ENCODE results near the gene ANP32E. TPM values are rescaled to one million over a fixed set of nuclear protein-coding genes. Genes with fewer than 3 reads are reported as not detected.

The ANP32E gene
- total and polyA plus RNA-seq, 2 of the 8 experiments (the other 6 are each of a cell fraction or from before 2014, with no cell fraction given): 20.7 to 123 TPM

DNA sequence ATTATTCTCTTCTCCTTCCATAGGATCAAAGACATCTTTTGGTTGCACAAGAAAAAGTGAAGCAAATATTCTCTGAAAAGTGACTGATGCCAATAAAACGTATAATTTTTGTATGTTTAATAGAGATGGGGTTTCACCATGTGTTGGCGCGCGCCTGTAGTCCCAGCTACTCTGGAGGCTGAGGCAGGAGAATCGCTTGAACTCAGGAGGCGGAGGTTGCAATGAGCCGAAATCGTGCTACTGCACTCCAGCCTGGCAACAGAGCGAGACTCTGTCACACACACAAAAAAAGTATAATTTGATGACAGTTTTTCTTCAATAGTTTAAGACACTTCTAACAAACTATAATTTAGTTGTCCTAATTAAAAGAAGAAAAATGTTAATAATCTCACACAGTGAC is 23.8 kb downstream of the ANP32E start:
- Histone ChIP-seq H2BK20ac (ENCODE audit: low read length) (no peak overlapping the region), H4K91ac (replicated peaks; ENCODE audit: insufficient read length, low read length) (no peak overlapping the region), H2AFZ (ENCODE audit: low read length) (no peak overlapping the region), H3K27me3 (replicated peaks in 1 of 4; ENCODE audit: control insufficient read depth in 3 of 4, extremely low read depth in 1 of 4, insufficient read depth in 3 of 4, low read length in 3 of 4) (no peaks in the 10 kb centered on the region), H3K23ac (ENCODE audit: insufficient read length) (no peak overlapping the region), H3K36me3 (ENCODE audit: control insufficient read depth in 2 of 4, insufficient read depth in 4 of 4, low read length in 3 of 4) (no peaks in the 10 kb centered on the region), H3K79me1 (ENCODE audit: low read depth, low read length) (no peaks in the 10 kb centered on the region), H2BK5ac (ENCODE audit: low read depth, low read length) (no peak overlapping the region), H2BK12ac (ENCODE audit: low read depth, low read length) (no peak overlapping the region), H3K4me2 (ENCODE audit: insufficient read depth in 1 of 2, low read depth in 2 of 2, low read length in 2 of 2) (no peak overlapping the region), H3K27ac (ENCODE audit: low read depth, low read length) (no peak overlapping the region), H3K4me1 (replicated peaks in 1 of 4; ENCODE audit: control insufficient read depth in 3 of 4, insufficient read depth in 4 of 4, low read length in 3 of 4) (peaks cover 0 to 3% (median 0%) of the 10 kb centered on the region in 4 experiments; a peak in 3 of 7 replicates), H2AK5ac (ENCODE audit: low read depth, low read length) (no peak overlapping the region), H3K9ac (replicated peaks in 1 of 4; ENCODE audit: extremely low read depth in 1 of 4, low read depth in 3 of 4, low read length in 3 of 4) (no peak overlapping the region), H4K5ac (ENCODE audit: insufficient read length, low read depth, low read length) (no peak overlapping the region), H4K8ac (ENCODE audit: extremely low read depth, insufficient read depth, low read length) (no peak overlapping the region), H3K14ac (ENCODE audit: insufficient read length) (no peak overlapping the region), H3K79me2 (ENCODE audit: control insufficient read depth in 1 of 2, insufficient read depth in 2 of 2, low read length in 2 of 2) (no peaks in the 10 kb centered on the region), H3K18ac (ENCODE audit: extremely low read depth, low read length) (no peak overlapping the region), H2BK15ac (ENCODE audit: low read length) (no peak overlapping the region), H3K4me3 (ENCODE audit: extremely low read depth in 1 of 4, insufficient read depth in 2 of 4, low read depth in 3 of 4, low read length in 4 of 4) (no peak overlapping the region), H4K20me1 (replicated peaks in 1 of 2; ENCODE audit: control insufficient read depth in 1 of 2, insufficient read depth in 2 of 2, low read length in 2 of 2) (no peaks in the 10 kb centered on the region), H2BK120ac (replicated peaks; ENCODE audit: low read depth, low read length) (no peak overlapping the region), H3K4ac (replicated peaks; ENCODE audit: insufficient read length, low read depth, low read length) (no peak overlapping the region), H3K56ac (replicated peaks; ENCODE audit: insufficient read length, low read depth, low read length) (no peak overlapping the region), H3K23me2 (ENCODE audit: low read depth, low read length) (peaks cover 4% of the 10 kb centered on the region; the same call in 1 of the 2 replicates), H3K9me3 (ENCODE audit: insufficient read depth in 2 of 2, low read depth in 1 of 2, low read length in 1 of 2) (no peaks in the 10 kb centered on the region)
- POLR2A ChIA-PET (ENCODE audit: partially characterized antibody): no interaction called here
- TF ChIP-seq KDM4A (IDR thresholded peaks at IDR 0.05; ENCODE audit: low read depth, low read length, severe bottlenecking) (no peak), POU5F1 (IDR thresholded peaks at IDR 0.05; ENCODE audit: low read depth, low read length) (no peak), ASH2L (IDR thresholded peaks at IDR 0.05; ENCODE audit: low read length) (no peak), TBP (IDR thresholded peaks at IDR 0.05; ENCODE audit: low read depth, low read length) (no peak), YY1 (IDR thresholded peaks at IDR 0.05; ENCODE audit: low read depth, low read length) (no peak), NRF1 (IDR thresholded peaks at IDR 0.05; ENCODE audit: low read depth, low read length) (no peak), RFX5 (IDR thresholded peaks at IDR 0.05; ENCODE audit: borderline replicate concordance, low read depth, low read length) (no peak), SRF (IDR thresholded peaks at IDR 0.05; ENCODE audit: low read depth, low read length) (no peak), SIRT6 (IDR thresholded peaks at IDR 0.05; ENCODE audit: low read length) (no peak), ATF3 (IDR thresholded peaks at IDR 0.05; ENCODE audit: insufficient read depth, low read depth, low read length) (no peak), NANOG (IDR thresholded peaks at IDR 0.05; ENCODE audit: insufficient read depth, low read depth, low read length, poor library complexity, severe bottlenecking) (no peak)
- CTCF ChIA-PET (ENCODE audit: partially characterized antibody): no interaction called here
- DNase-seq (ENCODE audit: low read depth in 1 of 2, low spot score in 2 of 2) (no peak), FAIRE-seq (no peak)
- whole genome bisulfite sequencing, 2 experiments (ENCODE audit: extremely low coverage in 1 of 2, insufficient coverage in 1 of 2, insufficient read length in 1 of 2, insufficient replicate concordance in 2 of 2, low coverage in 1 of 2, low lambda C conversion rate in 2 of 2, missing lambda C conversion rate in 1 of 2): 92% methylated on average over 9 of the region's 9 CpGs; no CpG with 5 or more reads in 1 of the 2 experiments

Measured in H1 (cell line).